IPS DF 4.7 (cell line): ENCODE measurements around the gene ZDHHC1.

Experiments used
- DNase-seq: peaks from one replicate; pipeline ENCODE4 v3.0.0-alpha.2; 2013; ENCODE audit warnings: low spot score; ENCODE audit errors: extremely low read depth

ZDHHC1 gene

DNA sequence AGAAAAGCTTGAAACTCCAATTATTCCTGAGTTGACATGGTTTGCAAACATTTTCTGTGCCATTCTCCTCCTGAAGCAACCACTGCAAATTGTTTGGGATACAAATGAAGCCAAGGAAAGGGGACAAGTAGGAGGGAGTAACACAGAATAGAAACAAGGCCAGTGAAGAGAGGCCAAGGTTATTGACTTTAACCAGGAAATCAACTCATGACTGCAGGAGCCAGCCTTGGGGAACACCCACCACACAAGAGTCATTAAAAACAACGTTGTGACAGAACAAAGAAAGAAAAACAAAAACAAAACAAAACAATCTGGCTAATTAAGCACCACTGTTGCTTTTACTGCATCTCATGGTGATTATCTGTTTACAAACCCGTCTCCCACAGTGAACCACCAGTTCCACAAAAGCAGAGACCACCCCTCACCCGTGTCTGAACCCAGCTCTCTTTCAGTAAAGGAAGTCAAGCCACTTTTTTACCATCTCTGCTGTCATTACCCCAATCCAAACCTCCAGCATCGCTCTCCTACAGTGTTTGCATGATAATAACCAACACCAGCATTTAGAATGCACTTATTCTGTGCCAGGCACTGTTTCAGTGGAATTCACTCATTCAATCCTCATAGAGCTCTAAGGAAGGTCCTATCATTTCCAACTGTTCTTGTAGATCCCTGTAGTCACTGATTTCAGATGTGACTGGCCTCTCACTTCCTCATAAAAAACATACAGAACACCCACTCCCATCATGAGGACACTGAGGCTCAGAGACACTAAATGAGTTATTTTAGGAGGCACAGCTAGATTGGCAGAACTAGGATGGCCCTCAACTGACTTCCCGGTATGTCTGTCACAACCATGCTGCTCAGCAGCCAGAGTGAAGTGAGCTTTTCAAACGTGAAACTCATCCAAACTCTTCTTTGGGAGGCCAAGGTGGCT, 2.0 kb downstream of the ZDHHC1 start:
- DNase-seq, result no peak

DNA sequence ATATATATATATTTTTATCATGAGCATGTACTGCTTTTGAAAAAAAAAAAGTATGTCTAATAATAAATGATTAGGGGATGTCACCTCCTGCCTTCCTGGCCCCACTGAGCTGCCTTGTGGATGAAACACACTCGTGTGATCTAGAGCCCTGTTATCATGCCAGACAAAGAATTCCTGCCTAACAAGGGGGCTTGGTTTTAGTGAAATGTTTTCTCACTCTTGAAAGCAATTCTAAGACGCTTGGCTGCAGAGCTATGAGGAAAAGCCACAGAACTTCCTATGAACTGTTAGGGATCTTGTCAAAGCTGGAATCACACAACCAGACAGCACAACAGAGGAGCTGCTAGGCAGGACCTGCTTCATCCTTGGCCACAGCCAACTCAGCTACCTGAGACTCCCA, 4.0 kb downstream of the ZDHHC1 start:
- DNase-seq, result no peak

DNA sequence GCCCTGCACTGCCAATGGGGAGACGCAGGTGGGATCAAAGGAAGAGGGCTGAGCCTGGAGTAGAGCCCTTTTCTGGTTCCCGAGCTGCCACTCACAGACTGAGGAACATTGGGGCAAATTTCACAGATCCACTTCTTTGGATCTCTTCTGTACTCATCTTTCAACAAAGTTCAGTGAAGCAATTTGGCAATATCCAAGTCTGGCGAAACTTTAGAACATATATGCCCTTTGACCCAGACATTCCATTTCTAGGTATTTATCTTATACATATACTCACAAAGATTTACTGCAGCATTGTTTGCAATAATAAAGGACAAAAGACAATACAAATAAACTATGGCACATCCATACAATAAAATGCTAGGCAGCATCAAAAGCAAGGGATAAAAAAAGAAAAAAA, 4.9 kb downstream of the ZDHHC1 start:
- DNase-seq, result no peak

DNA sequence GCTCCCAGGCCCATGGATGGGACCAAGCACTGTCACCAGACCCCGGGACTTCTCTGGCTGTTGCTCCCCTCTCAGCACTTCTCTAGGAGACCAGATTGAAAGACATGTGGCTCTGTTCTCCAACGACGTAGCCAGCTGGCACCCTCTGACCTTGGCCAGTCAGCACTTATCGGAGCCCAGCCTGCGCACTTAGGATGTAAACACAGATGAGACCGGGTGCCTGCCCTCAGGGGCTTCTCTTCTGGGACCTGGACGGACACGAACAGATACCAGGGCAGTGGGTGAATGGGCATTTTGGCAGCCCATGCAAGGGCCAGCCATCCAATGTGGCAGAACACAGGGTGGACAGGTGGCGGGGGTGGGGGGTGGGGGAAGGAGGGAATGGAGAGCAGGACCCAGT, 6.6 kb downstream of the ZDHHC1 start:
- no peak for DNase-seq

DNA sequence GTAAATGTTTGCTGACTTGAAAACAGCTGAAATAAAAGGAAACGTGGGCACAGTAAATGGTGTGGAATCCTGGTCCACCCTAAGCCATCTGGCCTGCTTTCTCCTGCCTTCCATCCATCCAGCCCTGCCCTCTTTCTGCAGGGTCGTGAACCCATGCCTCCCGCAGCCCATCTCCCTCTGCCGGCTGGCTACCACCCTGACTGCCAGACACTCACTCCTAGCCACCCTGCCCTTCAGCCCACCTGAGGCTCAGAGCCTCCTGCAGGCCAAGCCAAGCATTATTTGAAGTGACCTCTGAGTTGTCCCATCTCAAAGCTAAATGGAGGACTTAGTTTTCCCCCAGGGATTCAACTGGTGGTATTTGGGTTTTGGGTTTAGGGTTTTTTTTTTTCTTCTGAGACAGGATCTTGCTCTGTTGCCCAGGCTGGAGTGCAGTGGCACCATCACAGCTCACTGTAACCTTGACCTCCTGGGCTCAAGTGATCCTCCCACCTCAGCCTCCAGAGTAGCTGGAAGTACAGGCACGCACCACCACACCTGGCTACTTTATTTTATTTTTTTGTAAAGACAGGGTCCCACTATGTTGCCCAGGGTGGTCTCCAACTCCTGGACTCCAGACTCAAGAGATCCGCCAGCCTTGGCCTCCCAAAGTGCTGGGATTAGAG, 8.4 kb downstream of the ZDHHC1 start:
- no peak for DNase-seq

DNA sequence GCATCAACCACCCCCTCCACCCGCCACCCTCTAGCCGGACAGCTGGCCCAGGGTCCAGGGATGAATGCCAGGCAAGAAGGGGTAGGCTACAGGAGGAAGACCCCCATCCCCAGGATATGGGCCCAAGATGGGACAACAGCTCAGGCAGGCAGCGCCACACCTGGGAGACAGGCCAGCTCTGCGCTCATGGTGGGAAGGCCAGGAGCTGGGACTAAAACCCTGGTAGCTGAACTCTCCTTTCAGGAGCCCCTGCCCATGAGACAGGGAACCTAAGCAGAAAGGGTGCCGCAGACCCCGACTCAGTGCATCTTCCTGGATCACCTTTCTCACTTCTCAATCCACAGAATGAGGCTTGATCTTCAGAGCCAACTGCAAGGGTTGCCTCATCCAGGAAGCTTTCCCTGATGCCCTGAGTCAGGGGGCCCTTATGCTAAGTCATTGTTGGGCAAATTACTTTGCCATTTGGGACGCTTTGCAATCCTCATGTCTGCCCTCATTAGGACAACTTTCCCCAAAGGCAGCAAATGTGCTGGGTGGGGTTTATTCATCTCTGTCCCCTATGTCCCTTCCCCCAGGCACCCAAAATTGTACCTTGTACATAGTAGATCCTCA, 9.0 kb downstream of the ZDHHC1 start:
- no peak for DNase-seq

DNA sequence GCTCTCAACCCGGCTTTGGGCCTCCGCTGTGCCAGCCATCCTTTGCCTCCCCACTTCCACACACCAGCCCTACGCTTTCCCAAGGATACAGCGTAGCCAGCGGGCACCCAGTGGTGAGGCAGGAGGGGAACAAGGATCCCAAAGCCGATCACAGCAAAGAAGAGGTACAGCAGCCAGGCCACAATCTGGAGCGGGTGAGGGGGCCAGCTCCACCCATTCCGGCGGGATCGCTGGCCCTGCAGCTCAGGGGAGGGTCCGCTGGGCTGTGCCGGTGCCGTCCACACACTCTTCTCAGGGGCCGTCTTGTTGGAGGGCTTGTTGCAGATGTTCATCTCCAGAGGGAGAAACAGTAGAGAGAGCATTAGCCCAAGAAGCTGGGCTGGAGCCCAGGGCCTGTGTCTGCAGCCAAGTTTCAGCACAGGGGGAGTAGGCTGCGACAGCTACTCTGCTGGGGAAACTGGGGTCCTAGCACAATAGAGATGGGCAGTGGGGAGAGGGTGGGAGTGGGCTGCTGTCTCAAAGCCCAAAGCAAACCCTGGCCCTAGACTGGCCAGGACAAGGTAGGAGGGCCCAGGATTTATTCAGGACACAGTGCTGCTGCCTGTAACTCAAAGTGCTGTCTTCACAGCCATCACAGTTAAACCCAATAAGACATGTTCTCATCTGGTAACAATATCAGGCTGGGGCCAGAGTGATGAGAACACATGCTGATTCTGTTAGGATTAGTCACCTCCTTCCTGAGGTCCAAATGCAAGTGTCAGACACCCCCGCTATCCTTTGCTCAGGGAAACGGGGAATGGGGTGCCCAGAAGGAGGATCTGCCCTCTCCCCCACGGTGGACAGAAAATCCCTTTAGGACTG, 9.9 kb downstream of the ZDHHC1 start:
- DNase-seq, result no peak

DNA sequence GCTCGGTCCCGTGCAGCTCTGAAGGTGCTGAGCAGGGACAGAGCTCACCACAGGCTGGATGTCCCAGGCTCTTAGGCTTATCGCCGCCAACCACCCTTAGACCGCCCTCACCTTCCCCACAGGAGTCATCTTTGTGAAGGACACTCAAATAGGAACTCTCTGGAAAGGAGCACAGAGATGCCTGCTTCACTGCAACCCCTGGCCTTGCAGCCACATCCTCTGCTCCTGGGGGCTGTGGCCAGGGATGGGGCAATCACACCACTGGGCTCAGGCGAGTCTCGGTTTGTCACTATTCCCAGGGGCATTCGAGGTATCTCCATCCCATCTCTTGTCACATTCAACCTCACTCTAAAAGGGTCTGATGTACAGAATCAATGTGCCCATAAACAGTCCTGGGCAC, 10.9 kb downstream of the ZDHHC1 start:
- DNase-seq, result no peak

DNA sequence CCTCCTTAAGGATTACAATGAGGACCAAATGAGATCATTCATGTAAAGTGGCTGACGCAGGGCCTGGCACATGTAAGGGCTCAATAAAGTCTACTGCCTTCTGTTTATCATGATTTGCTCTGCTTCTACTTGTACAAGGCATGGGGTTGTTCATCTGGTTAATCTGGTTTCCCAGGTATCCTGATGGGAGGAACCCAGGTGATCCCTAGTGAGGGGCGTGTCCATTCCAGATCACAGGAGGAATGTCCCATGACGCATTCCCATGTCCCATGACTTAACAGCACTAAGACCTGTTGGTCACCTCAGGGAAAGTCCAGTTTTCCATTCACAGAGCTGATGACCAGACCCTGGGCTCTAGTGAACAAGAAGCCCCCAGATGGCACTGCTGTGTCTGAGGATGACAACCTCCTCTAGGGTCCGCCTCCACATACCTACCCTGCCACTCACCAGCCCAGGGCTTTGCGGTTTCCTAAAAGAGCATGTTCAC, 11.5 kb downstream of the ZDHHC1 start:
- no peak for DNase-seq

DNA sequence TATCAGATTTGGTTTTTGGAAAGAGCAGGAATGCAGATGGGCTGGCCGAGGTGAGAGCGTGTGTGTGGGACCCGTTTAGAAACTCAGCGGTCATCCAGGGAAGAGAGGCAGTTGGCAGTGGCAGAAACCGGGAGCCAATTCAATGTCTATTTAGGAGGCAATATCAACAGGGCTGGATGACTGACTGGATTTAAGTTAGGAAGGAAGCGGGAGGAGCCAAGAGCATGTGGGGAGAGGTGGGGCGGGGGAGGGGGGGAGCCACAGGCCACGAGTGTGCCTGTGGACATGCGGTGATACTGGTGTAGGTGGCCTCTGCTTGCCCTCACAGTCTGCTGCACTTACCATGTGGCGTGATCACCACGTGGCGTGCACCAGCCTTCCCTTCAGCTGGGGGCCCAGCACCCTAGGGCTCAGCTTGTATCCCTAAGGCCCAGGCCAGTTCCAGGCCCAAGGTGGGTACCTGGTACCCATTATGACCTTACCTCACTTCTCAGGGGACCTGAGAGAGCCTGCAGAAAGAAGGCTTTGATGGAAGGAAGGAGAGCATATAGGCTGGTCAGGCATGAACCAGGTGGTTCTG, 12.2 kb downstream of the ZDHHC1 start:
- no peak for DNase-seq

DNA sequence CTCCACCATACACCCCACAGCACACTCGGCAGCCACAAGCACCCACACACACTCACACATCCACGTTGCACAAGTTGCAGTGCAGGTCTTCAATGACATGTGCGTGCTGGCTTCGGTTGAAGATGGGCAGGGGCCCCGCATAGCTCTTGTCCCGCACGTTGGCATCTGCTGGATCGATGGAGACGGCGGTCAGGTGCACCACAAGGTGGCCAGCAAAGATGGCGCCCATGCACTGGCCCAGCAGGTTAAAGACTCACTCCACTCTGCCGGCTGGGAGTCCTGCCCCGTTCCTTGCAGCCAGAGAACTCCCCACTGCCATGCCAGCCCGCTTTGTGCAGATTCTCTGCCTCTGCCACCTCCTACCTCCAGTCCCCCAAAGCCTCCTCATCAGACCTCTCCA, 15.4 kb downstream of the ZDHHC1 start:
- no peak for DNase-seq

DNA sequence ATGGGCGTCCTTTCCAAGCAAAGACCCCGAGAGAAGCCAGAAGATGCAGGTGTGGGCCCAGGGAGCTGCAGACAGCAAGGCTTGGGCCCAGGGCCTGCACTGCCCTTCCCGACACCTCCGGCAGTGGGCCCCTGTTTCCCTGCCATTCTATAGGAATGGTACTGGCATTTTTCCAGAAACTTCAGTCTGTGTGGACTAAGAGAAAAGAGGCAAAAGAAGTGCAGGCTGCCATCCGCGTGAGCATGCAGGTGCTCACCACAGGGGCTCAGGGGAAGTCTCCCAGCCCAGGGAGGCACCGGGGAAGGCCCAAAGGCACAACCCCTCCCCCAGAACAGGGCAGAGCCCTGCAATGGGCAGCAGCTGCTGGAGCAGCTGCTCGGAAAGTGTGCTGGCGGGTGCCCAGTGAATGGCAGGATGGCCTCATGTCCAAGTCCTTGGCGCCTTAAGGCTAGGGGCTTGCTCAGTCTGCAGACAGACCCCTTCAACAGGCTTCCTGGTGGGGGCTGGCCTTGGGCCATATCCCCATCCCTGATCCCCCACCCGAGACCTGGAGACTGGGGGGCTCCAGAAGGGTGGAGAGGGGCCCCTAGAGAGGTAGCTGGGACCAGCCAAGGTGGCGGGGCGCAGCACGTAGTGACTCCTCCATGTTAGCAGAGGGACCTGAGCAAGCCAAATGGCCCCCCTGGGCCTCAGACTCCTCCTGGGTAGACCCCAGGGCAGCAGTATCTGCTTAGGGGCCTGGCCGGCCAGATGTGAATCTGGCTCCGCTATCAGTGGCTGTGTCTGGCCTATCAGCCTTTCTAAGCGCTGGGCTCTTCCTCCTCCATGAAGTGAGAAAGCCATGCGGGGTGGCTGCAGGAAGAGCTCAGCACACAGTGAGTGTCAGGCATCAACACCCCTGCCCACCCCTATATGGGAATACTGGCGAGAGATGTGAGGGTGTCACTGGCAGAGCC, 16.2 kb downstream of the ZDHHC1 start:
- DNase-seq, result no peak

DNA sequence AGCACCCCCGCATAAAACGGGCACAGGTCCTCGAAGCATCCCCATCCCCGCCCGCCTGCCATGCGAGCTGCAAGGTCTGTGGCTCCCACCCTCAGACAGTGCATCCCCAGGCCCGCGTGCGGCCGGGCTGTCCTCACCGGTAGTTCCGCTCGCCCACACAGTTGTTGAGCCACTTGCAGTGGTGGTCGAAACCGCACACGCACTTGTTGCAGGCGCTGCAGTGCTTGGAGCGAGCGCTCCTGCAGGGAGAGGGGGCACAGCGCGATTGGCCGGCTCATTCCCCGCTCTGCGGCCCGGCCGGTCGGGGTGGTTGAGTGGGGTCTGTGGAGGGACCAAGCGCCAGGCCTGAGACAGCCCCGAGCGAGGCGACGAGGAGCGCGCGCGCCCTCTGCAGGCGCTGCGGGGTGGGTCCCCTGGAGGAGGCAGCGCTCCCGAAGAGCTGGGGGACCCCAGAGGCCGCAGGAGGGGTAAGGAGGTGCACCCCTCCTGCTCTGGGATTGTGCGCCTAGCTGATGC, 17.0 kb downstream of the ZDHHC1 start:
- no peak for DNase-seq

DNA sequence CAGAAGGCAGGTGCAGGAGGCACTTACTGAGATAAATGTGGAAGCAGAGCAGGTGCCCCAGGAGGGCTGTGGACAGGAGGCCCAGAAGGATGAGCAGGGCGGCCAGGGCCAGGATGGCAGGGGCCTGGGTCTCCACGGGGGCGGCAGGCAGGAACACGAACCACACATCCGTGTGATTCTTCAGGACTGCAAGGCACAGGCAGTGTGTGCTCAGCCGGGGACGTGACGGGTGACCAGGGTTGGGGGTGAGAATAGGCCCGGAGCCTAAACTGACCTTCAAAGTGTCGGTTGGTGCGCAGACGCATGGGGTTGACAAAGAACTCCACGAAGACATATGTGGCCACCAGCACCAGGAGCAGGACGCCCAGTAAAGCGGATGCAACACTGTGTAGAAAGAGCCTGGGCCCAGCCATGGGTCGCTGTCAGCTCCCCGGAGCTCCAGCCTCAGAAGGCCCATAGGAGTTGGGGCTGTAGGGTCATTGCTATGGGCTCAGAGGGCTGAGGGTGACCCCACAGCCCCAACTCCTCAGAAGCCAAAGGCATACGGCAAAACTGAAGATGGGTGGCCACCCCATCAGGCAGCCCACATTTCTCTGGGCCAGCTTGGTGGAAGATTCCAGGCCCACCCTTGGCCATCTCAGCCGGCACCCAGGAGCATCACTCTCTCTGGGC, 17.6 kb downstream of the ZDHHC1 start:
- no peak for DNase-seq

DNA sequence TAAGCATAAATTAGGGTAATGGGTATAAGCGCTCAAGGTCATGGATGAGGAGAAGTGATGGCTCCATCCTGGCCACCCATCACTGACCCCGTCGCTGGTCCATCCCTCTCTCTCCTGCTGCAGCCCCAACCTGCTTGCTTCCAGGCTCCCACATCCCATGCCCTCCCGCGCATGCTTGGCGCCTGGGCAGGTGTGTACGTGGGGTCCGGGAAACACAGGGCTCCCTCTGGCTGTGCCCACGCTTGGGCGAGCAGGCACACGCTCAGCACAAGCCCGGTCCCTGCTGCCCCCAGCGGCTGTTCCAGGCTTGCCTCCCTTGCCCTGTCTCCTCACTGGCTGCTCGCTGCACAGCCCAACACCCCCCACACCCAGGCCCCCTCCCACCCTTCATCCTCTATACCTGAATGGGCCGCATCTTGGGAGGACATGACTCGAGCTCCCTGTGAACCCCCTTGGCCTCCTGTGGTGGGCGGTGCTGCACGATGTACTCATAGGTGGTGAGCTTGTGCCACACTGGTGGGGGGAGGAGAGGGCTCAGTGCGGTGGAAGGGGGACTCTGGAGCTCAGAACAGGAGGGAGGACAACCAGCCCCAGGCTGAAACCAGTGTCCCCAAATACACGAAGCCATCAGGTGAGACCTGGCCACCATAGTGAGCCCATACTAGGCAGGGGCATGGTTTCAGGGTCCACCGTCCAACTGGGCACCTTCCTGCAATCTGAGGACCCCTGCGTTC, 18.3 kb downstream of the ZDHHC1 start:
- DNase-seq, result no peak

DNA sequence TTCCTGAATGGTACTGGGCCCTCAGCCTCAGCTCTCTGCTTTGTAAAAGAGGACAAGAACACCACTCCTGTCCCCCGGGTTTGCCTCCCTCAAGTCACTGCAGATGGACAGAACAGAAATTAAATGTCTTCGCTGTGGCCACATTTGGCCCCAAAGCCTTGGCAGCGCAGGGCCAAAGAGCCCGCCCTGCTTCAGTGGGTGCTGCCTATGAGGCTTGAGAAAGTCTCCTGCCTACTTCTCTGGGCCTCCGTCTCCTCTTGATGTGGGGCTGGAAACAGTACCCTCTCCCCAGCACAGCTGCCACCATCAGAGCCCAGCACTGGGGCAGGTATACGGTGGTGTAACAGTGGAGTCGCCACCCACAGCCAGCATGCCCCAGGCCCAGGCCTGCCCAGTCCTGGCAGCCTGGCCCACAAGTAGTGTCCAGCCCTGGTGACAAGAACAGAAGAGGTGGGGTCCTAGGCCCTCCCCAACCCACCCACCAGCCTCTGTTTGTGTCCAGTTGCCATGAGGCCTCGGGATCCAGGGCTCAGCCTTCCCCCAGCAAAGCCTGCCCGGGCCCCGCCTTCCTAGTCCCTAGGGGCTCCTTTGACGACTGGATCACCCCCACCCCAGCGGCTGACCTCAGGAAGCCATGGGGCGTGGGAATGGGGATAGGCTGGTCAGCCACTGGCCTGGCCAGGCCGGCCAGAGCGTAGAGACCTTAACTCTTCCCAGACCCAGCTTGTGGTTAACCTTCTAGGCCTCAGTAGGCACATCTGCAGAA, 19.1 kb downstream of the ZDHHC1 start:
- no peak for DNase-seq

DNA sequence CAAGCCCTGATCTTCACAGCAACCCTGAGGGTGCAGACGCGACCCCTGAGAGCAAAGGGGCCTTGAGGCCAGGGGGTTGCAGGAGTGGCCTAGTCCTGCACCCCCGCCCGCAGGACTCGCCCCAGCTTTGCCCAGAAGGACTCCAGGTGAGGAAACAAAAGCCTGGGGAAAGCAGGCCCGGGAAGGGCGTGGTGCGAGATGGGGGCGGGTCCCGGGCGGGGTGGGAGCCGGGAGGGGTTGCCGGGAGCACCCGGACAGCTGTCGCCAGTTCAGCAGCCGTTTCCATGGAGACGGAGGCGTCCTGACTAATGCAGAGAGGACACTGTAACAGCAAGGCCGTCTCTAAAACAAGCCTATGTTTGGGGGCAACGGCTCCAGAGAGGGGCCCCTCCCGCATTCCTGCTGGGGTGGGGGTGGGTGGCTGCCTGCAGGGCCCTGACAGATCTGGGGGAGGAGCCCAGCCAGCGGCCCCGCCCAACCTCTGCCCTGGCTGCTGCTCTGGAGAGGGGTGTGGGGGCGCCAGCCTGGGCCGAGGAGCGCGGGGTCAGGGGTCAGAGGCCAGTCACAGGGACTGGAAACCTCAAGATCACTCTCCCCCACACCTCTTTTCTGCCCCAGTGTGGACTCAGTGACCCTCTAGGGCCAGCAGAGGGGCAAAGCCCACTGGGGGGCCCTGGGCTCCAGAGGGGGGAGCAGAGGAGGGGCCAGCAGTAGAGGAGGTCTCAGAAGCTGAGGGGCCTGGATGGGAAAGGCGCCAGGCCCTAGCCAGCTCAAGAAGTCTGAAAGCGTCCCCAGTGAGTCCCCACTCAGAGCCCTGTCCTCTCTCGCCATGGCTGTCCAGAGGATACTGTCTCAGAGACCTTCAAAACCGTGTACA, 19.9 kb downstream of the ZDHHC1 start:
- DNase-seq, result no peak
